Activated naive CD4-positive, alpha-beta T cell treated with anti-CD3 and anti-CD28 coated beads, Interleukin-2, amount 50 U/mL, for 72 hours (primary cell): Measurements from ENCODE around the gene SH2B3. TPM values are rescaled to one million over a fixed set of nuclear protein-coding genes. Genes with fewer than 3 reads are reported as not detected.

ENCODE experiments used
- ATAC-seq, 2 donors: fragments of 150-1000 bp; cut with Tn5 transposase; 2 replicates each; pipeline ENCODE4 v1.10.0; 2021; ENCODE audit warnings: mild to moderate bottlenecking in 2 of 2, moderate library complexity in 2 of 2
- DNase-seq, 2 donors: peaks; one replicate each; pipeline ENCODE4 v3.0.0; 2021 to 2022; ENCODE audit warnings: low spot score in 2 of 2
- H3K27ac Mint-ChIP-seq, 2 donors: one replicate each; pipeline ENCODE4 v1.8.0; 2022; ENCODE audit warnings: mild to moderate bottlenecking in 2 of 2, mixed read lengths in 2 of 2
- H3K36me3 Mint-ChIP-seq, 2 donors: one replicate each; pipeline ENCODE4 v1.8.0; 2022; ENCODE audit warnings: mixed read lengths in 2 of 2
- H3K9me3 Mint-ChIP-seq, 2 donors: one replicate each; pipeline ENCODE4 v1.8.0; 2022; ENCODE audit warnings: mixed read lengths in 2 of 2
- total RNA-seq, 2 donors: library from RNA; stranded (reverse); gene quantifications; one replicate each; pipeline ENCODE4 v1.2.3, GENCODE V29; 2022

SH2B3 gene
- total RNA-seq, 2 donors from 2014 or later, result 18.0 to 24.6 TPM

GRCh38 chr12:111413442-111414086 lies 7.8 kb downstream of the SH2B3 start:
- DNase-seq (no peak), ATAC-seq (no peak)
- peak overlapping the region in 1 of 2 donors; percentile 65 for H3K27ac Mint-ChIP-seq
- H3K36me3 Mint-ChIP-seq, result peaks cover 8 to 9% of the 10 kb centered on the region in 2 donors
- no peaks in the 10 kb centered on the region for H3K9me3 Mint-ChIP-seq

GRCh38 chr12:111414711-111415252 lies 9.1 kb downstream of the SH2B3 start:
- H3K27ac Mint-ChIP-seq, result peak overlapping the region; percentile 11 to 75
- DNase-seq, result no peak

GRCh38 chr12:111417290-111417689 lies 11.6 kb downstream of the SH2B3 start:
- Mint-ChIP-seq H3K36me3 (peaks cover 5 to 9% of the 10 kb centered on the region in 2 donors), H3K27ac (no peak overlapping the region), H3K9me3 (no peaks in the 10 kb centered on the region)
- ATAC-seq, result no peak
- DNase-seq, result no peak

More at GRCh38 chr12:111414711-111415252, 9.1 kb downstream of the SH2B3 start:
- Mint-ChIP-seq H3K9me3 (no peaks in the 10 kb centered on the region), H3K36me3 (peaks cover 5 to 9% of the 10 kb centered on the region in 2 donors)
- no peak for ATAC-seq

- Mint-ChIP-seq H3K36me3 (peaks cover 5% of the 10 kb centered on the region in 2 donors), H3K9me3 (no peaks in the 10 kb centered on the region)
Measured at GRCh38 chr12:111417784-111418593, 12.3 kb downstream of the SH2B3 start.

GRCh38 chr12:111418594-111418880 lies 12.8 kb downstream of the SH2B3 start:
- ATAC-seq, result no peak
- H3K36me3 Mint-ChIP-seq, result peaks cover 0 to 5% of the 10 kb centered on the region in 2 donors
- H3K9me3 Mint-ChIP-seq, result no peaks in the 10 kb centered on the region
- DNase-seq, result no peak
- no peak overlapping the region for H3K27ac Mint-ChIP-seq

More at GRCh38 chr12:111417784-111418593, 12.3 kb downstream of the SH2B3 start:
- DNase-seq, result no peak
- no peak for ATAC-seq
- H3K27ac Mint-ChIP-seq, result no peak overlapping the region

GRCh38 chr12:111419784-111420183 lies 14.1 kb downstream of the SH2B3 start:
- H3K9me3 Mint-ChIP-seq, result no peaks in the 10 kb centered on the region
- DNase-seq, result no peak
- H3K36me3 Mint-ChIP-seq, result peaks cover 0 to 5% of the 10 kb centered on the region in 2 donors
- H3K27ac Mint-ChIP-seq, result no peak overlapping the region
- no peak for ATAC-seq

- DNase-seq, result no peak
- no peaks in the 10 kb centered on the region for H3K9me3 Mint-ChIP-seq
- H3K36me3 Mint-ChIP-seq, result no peaks in the 10 kb centered on the region
- no peak for ATAC-seq
- H3K27ac Mint-ChIP-seq, result peak overlapping the region in 1 of 2 donors; percentile 50
Measured at GRCh38 chr12:111420494-111420893, 14.8 kb downstream of the SH2B3 start.

- Mint-ChIP-seq H3K36me3 (peaks cover 0 to 4% of the 10 kb centered on the region in 2 donors), H3K27ac (no peak overlapping the region), H3K9me3 (no peaks in the 10 kb centered on the region)
- ATAC-seq, result no peak
- DNase-seq, result no peak
Measured at GRCh38 chr12:111424189-111424792, 18.6 kb downstream of the SH2B3 start.

- Mint-ChIP-seq H3K36me3 (peaks cover 0 to 4% of the 10 kb centered on the region in 2 donors), H3K27ac (no peak overlapping the region), H3K9me3 (no peaks in the 10 kb centered on the region)
- DNase-seq (no peak), ATAC-seq (peak in 1 of 2 donors; percentile 23)
Measured at GRCh38 chr12:111424793-111425251, 19.1 kb downstream of the SH2B3 start.

- Mint-ChIP-seq H3K27ac (peak overlapping the region in 1 of 2 donors; percentile 30), H3K9me3 (no peaks in the 10 kb centered on the region), H3K36me3 (peaks cover 0 to 4% of the 10 kb centered on the region in 2 donors)
- ATAC-seq, result no peak
- DNase-seq, result no peak
Measured at GRCh38 chr12:111425655-111426054, 19.9 kb downstream of the SH2B3 start.

GRCh38 chr12:111426344-111427185 lies 20.8 kb downstream of the SH2B3 start:
- peak overlapping the region; percentile 58 to 68 for H3K27ac Mint-ChIP-seq
- no peaks in the 10 kb centered on the region for H3K9me3 Mint-ChIP-seq
- ATAC-seq, result peak; percentile 64 to 71
- DNase-seq, result no peak
- peaks cover 0 to 4% of the 10 kb centered on the region in 2 donors for H3K36me3 Mint-ChIP-seq

- ATAC-seq (no peak), DNase-seq (no peak)
- no peaks in the 10 kb centered on the region for H3K9me3 Mint-ChIP-seq
- peaks cover 4% of the 10 kb centered on the region in 2 donors for H3K36me3 Mint-ChIP-seq
- H3K27ac Mint-ChIP-seq, result no peak overlapping the region
Measured at GRCh38 chr12:111427417-111428074, 21.8 kb downstream of the SH2B3 start.

GRCh38 chr12:111428081-111428727 lies 22.5 kb downstream of the SH2B3 start:
- no peak for DNase-seq
- ATAC-seq, result peak in 1 of 2 donors; percentile 1
- peak overlapping the region; percentile 79 to 91 for H3K27ac Mint-ChIP-seq
- H3K36me3 Mint-ChIP-seq, result peaks cover 4 to 9% of the 10 kb centered on the region in 2 donors
- H3K9me3 Mint-ChIP-seq, result no peaks in the 10 kb centered on the region

GRCh38 chr12:111428728-111429175 lies 23.0 kb downstream of the SH2B3 start:
- Mint-ChIP-seq H3K9me3 (no peaks in the 10 kb centered on the region), H3K36me3 (peaks cover 4 to 9% of the 10 kb centered on the region in 2 donors), H3K27ac (peak overlapping the region; percentile 79 to 91)
- ATAC-seq (peak in 1 of 2 donors; percentile 21), DNase-seq (no peak)

- peaks cover 4 to 9% of the 10 kb centered on the region in 2 donors for H3K36me3 Mint-ChIP-seq
- DNase-seq, result peak in 1 of 2 donors; percentile 61
- peak overlapping the region; percentile 80 to 81 for H3K27ac Mint-ChIP-seq
- H3K9me3 Mint-ChIP-seq, result no peaks in the 10 kb centered on the region
- peak; percentile 10 to 15 for ATAC-seq
Measured at GRCh38 chr12:111429828-111430432, 24.2 kb downstream of the SH2B3 start.
